Left forelimb (tissue), 1 donor: ENCODE data around the gene PRICKLE2.
"Not testable (repeated sequence)": the region's sequence is repeated elsewhere in the genome, so short reads cannot be mapped to it uniquely, and the experiment has no call there.

Experiments used
- DNase-seq: peaks from one replicate; pipeline ENCODE4 v3.0.0-alpha.2; 2018; ENCODE audit warnings: low spot score

Gene PRICKLE2

DNA sequence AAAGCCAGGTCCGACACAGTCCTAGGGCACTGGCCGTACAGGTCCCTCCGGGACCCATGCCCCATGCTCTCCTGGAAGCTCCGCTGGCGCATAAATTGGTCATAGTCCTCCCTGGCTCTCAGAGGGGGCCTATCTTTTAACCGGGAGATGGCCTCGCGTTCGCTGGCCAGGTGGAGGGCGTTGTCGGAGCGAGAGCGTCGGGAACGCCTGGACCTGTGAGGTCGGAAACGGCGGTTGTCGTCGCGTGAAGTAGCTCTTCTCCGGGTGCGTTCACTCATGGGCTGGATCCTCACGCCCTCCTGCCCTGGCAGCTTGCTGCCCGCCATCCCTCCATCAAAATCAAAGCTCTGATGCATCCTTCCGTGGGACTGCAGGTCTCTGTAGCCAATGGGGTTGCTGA is 126.0 kb downstream of the PRICKLE2 start:
- no peak for DNase-seq

GRCh38 chr3:64098670-64099069 is 126.6 kb downstream of the PRICKLE2 start:
- DNase-seq, result no peak

- DNase-seq, result no peak
Measured at GRCh38 chr3:64097920-64098319, 127.3 kb downstream of the PRICKLE2 start.

DNA sequence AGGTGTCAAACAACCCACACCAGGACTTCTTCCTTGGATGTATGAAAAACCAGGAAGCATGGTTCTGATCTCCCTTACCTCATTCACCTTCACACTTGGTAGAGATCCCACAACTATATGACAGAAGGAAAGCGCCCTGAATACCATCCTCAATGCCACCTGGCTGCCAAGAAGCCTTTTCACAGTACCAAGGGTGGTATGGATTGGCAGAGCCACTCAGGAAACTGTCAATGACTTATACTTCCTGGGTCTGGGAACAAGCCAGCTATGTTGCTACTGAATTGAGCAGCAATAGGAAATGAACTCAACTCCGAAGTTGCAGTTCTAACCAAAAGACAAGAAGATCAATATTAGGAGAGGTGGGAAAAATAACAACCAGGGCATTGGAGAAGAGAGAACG is 129.5 kb downstream of the PRICKLE2 start:
- DNase-seq, result no peak

- DNase-seq, result no peak
Measured at GRCh38 chr3:64094713-64095079, 130.6 kb downstream of the PRICKLE2 start.

- DNase-seq, result no peak
Measured at GRCh38 chr3:64093825-64094712, 131.2 kb downstream of the PRICKLE2 start.

DNA sequence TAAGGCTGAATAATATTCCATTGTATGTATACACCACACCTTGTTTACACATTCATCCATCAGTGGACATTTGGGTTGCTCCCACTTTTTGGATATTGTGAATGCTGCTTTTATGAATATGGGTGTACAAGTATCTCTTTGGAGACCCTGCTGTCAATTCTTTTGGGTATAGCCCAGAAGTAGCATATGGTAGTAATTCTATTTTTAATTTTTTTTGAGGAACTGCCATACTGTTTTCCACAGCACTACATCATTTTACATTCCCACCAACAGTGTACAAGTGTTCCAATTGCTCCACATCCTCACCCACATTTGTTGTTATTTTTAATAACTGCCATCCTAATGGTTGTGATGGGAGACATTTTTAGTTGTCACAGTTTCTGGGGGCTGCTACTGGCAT is 132.1 kb downstream of the PRICKLE2 start:
- DNase-seq, result no peak

- no peak for DNase-seq
Measured at GRCh38 chr3:64091501-64091900, 133.8 kb downstream of the PRICKLE2 start.

DNA sequence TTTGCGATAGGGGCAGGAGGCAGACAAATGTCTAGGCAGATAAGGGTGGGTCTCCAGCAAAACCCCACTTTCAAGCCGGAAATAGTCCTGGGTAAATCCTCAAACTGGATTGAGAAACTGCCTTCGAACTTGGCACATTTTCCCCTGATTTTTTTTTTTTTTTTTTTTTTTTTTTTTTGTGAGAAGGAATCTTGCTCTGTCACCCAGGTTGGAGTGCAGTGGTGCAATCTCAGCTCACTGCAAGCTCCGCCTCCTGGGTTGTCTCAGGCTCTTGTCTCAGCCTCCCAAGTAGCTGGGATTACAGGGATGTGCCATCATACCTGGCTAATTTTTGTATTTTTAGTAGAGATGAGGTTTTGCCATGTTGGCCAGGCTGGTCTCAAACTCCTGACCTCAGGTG is 135.9 kb downstream of the PRICKLE2 start:
- not testable (repeated sequence) for DNase-seq

GRCh38 chr3:64088408-64089205 is 136.7 kb downstream of the PRICKLE2 start:
- DNase-seq, result no peak

- no peak for DNase-seq
Measured at GRCh38 chr3:64086479-64087252, 138.6 kb downstream of the PRICKLE2 start.

DNA sequence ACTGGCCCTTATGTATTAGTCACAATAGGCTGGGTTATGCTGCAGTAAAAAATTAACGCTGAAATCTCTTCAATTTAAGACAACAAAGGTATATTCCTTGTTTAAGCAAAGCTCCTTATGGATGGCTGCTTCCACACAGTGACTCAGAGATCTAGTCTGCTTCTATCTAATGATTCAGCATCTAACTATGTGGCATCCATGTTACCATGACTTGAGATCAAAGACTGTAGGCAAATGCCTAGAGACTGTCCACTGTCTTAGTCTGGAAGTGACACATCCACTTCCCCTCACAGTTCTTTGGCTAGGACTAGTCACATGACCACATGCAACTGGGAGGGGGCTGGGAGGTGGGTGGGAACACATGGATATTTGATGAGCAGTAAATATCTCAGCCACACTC is 140.6 kb downstream of the PRICKLE2 start:
- DNase-seq, result no peak

DNA sequence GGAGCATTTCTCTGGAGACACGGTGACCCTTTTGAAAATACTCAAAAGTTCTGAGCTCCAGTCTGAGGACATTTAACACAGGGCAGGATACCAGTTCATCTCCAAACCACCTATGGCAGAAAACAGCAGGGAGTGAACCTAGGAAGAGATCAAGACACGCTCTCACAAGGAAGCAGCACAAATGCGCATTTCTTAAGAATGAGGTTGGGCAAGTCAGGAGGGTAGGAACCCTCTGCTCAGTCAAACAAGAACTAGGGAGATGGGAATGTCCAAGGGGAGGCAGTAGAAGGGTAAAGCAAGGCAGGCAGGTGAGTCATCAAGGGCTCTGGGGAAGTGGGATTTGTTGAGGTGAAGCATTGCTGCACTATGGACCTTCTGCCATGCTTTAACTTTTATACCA is 141.7 kb downstream of the PRICKLE2 start:
- DNase-seq, result no peak

GRCh38 chr3:64082961-64083541 is 142.2 kb downstream of the PRICKLE2 start:
- no peak for DNase-seq

- no peak for DNase-seq
Measured at GRCh38 chr3:64082411-64082810, 142.9 kb downstream of the PRICKLE2 start.

GRCh38 chr3:64081235-64081630 is 144.0 kb downstream of the PRICKLE2 start:
- DNase-seq, result no peak

GRCh38 chr3:64080616-64081234 is 144.5 kb downstream of the PRICKLE2 start:
- DNase-seq, result no peak

DNA sequence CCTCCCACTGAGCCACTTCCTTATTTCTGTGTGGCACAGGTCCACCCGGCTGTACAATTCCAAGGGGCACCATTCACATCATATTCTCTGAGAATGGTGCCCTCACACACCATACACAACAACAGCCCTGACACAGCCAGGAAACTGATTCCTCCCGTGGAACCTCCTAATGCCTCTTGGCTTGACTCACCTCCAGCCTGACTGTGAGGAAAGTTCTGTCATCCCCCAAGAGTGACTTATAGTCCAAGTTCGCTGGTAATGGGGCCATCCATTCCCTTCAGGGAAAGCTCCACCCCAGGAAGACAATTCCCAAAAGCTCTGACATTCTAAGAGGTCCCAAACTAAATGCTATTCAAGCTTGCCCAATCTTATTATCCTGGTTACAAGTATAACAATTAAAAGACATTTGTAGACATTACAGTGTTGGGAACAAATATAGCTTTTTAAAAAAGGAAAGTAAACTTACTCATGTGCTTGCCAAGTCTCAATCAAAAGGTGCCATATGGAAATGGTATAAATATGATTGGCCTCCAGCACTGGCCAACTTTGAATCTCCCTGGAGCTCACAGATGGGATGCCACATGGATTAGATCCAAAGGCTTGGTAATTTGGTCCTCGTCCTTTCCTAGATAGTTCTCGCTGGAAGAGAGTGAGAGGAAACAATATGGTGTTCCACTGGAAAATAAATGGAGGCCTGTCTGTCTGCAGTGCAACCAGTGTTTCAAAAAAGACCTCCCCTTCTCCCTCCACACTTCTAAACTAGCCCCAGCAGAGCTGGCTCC is 145.7 kb downstream of the PRICKLE2 start:
- no peak for DNase-seq

- no peak for DNase-seq
Measured at GRCh38 chr3:64078966-64079365, 146.3 kb downstream of the PRICKLE2 start.

DNA sequence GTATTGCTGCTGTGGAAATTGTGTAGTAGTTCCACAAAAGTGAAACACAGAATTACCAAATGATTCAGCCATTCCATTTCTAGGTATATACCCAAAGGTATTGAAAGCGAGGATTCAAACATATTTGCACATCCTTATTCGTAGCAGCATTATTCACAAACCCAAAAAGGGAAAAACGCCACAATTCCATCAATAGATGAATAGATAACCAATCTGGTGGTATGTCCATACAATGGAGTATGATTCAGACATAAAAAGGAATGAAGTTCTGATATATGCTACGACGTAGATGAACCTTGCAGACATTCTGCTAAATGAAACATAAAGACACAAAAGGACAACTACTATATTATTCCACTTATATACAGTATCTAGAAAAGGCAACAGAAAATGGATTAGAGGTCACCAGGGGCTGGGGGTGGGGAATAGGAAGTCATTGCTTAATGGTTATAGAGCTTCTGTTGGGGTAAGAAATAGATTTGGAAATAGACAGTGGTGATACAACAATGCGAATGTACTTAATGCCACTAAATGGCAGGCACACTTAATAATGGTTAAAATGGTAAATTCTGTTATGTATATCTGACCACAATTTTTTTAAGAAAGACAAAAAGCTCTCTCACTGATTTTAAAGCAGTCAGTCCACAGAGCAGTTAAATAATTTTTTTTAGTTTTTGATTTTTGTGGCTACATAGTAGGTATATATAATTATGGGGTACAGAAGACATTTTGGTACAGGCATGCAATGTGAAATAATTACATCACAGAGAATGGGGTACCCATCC is 150.2 kb downstream of the PRICKLE2 start:
- no peak for DNase-seq
